GM18499 (cell line): Measurements from ENCODE around the gene GTPBP3.
"Not testable (repeated sequence)": the region's sequence is repeated elsewhere in the genome, so short reads cannot be mapped to it uniquely, and the experiment has no call there.

Experiments used
- ATAC-seq: cut with Tn5 transposase; IDR thresholded peaks from one replicate; pipeline ENCODE4 v1.9.1; 2021; ENCODE audit warnings: moderate number of reproducible peaks; ENCODE audit not compliant: insufficient read depth, unreplicated experiment

The GTPBP3 gene

DNA sequence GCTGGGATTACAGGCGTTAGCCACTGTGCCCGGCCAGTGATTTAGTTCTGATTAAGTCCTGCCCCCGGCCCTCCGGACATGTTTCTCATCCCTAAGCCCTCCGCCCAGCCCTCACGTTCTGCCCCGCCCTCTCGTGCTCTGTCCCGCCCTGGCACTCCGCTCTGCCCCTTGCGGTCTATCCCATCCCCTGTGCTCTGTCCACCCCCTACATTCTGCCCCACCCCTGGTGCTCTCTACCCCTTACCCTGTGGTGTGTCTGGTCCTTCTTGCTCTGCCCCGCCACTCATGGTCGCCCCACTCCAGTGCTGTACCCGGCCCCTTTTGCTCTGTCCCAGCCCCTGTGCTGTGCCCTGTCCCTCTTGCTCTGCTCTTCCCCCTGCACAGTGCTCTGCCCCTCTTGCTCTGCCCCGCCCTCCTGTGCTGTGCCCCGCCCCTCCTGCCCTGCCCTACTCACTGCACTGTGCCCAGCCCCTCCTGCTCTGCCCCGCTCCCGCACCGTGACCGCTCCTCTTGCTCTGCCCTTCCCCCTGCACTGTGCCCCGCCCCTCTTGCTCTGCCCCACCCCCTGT lies 3.0 kb downstream of the GTPBP3 start:
- no peak for ATAC-seq

DNA sequence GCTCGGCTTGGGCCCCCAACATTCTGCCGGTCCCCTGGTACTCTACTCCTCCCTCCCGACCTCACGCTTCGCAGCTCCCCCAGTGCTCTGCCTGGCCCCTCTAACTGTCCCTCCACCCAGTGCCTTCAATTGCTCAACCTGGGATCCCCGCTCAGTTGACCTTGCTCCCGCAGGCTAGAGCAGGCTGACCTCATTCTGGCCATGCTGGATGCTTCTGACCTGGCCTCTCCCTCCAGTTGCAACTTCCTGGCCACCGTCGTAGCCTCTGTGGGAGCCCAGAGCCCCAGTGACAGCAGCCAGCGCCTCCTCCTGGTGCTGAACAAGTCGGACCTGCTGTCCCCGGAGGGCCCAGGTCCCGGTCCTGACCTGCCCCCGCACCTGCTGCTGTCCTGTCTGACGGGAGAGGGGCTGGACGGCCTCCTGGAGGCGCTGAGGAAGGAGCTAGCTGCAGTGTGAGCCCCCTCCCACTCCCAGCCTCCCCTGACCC lies 3.6 kb downstream of the GTPBP3 start:
- ATAC-seq = no peak

DNA sequence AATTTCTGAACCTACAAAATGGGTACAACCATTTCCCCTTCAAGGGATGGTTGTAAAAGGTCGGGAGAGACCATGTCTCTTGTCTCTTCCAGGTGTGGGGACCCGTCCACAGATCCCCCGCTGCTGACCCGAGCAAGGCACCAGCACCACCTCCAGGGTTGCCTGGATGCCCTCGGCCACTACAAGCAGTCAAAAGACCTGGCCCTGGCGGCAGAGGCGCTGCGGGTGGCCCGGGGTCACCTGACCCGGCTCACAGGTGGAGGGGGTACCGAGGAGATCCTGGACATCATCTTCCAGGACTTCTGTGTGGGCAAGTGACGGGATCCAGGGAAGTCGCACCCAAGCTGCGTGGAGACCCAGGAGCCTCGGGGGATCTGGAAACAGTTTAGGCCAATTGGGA lies 4.0 kb downstream of the GTPBP3 start:
- ATAC-seq = no peak

DNA sequence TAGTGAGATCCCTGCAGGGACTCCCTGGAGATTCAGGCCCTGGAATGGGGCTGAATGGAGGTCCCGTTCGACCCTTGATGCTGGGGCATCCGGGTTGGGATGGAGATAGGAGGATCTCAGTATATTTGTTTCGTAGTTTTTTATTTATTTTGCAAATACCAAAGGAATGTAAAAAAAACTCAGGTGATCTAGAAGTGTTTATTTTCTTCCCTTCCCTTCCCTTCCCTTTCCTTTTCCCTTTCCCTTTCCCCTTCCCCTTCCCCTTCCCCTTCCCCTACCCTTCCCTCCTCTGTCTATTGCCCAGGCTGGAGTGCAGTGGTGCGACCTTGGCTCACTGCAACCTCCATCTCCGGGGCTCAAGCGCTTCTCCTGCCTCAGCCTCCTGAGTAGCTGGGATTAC lies 4.5 kb downstream of the GTPBP3 start:
- ATAC-seq = no peak

DNA sequence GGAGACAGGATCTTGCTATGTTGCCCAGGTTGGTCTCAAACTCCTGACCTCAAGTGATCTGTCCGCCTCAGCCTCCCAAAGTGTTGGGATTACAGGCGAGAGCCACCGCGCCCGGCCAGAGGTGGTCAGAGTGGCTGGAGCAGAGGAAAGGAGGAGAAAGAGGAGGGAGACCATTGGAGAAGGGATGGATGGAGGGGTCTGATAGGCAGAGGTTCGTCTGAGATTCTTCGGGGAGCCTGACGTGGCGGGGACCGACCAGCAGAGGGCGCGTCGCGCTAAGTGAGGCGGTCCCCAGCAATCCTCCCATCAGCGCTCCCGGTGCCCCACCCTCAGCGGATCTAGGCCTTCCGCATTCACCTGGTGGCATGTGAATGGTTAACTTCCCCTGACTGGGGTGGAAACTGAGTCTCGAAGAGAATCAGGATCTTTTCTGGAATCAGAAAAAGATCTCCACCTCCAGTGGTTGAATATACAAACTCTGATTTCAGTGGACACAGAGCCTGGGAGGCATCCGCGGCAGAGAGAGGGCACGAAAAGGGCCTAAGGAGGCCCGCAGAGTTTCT lies 8.8 kb downstream of the GTPBP3 start:
- ATAC-seq = no peak

DNA sequence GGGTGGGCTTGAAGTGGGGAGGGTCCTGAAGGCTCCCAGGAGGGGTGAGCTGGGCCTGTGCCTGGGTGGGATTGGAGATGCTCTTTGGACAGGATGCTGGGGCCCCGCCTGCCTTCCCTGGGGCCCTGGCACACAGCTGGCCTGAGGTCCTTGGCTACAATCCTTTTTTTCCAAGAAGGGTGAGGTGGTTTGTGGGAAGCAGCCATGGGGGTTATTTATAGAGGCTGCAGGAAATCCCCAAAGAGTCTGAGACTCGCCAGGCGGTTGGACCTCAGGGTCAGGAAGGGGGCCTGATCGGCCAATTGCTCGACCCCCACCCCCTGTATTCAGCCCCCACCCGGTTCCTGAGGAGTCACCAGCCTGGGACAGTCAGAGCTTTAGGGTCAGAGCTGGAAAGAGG lies 10.0 kb downstream of the GTPBP3 start:
- ATAC-seq = no peak

DNA sequence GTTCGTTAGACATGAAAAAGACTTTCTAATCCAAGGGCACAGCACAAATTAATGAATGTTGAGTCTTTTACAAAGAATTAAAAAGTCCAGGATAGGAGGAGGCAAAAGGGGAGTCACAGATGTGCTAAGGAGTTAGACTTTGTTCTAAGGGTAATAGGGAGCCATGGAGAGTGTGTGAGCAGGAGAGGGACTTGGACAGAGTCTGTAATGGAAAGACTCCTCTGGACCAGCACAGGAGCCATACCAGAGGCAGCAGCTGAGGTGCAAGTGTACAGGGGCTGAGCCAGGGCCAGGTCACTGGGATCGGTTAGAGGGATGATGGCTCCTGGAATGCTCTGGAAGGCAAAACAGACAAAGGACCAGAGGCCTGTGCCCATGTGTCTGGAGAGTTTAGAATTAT lies 10.5 kb downstream of the GTPBP3 start:
- ATAC-seq = no peak

DNA sequence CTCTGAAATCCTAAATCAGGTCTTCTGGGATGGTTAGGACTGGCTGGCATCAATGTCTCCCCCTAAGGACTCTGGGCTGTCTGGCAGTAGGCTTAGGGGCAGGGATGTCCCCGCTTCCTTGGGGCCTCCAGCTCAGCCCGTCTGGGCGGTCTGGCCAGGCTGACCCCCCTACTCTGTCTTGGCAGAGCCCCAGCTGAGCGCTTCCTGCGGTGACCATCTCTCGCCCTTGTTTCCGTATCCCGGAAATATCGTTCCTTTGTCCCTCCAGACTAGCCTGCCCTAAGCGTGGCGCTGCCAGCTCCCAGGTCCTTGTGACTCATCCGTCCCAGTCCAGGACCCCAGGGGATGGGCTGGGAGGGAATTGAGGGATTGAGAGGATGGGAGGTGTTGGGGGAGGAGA lies 11.3 kb downstream of the GTPBP3 start:
- no peak for ATAC-seq

DNA sequence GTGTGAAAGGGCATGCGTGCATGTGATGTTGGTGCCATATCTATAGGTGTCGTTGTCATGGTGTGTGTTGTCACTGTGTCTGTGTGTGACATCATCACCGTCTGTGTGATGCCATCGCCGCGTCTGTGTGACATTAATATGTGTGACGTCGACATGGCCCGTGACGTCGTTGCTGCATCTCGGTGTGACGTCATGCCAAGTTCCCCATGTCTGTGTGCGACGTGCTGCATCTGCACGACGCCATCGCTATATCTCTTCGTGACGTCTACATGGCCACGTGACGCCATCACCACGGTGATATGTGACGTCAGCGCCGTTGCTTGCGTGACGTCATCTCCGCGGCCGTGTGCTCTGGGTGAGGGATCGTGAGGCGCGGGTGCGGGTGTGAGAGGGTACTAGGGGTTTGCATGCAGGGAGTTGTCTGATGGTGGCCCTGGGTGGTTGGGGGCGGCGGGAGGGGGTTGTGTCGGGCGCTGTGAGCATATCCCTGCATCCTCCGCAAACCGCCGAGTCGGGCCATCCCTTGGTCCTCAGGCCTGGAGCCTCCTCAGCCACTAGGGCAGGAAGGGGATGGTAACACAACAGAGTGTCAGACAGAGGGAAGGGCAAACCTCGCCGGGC lies 14.6 kb downstream of the GTPBP3 start:
- no peak for ATAC-seq

DNA sequence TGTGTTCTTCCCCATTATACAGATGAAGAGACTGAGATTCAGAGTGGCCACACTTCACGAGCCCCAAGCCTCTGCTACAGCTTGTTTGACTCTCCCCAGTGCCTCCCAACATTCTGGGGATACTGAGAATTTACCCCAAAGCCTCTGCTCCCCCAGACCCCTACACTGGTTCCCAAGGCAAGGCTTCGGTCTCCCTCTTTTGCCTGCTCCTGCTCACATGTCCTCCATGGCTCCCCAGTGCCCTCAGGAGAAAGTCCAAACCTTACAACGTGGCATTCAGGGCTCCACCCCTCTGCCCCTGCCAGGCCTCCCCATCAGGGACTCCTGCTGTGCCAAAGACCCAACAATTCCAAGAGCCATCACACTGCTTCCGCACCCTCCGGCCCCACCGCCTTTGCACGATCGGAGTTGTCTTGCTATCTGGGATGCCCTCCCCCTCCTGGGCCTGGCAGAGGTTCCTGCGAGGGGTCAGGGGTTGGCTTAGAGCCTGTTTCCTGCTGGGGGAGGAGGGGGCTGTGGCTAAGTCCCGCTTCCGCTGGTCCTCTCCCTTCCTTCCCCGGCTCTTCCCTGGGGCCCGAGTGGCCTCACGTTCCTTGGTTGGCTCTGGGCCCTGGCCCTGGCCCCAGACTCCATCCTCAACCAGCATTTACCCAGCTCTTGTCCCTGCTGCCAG lies 15.4 kb downstream of the GTPBP3 start:
- no peak for ATAC-seq

DNA sequence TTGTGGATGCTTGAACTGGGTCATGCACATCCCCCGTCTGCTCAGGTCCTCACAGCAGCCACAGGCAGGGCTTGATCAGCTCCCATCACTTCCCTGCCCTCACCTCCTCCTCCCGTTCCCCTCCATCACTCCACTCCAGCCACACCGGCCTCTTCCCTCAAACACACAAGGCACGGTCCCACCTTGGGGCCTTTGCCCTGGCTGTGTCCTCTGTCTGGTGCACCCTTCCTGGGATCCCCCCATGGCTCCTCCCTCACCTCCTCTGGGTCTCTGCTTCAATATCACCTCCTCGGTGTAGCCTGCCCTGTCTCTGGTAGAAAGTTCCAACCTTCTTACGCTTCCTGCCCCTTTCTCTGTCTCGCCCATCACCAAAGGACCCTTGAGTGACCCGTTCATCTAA lies 16.0 kb downstream of the GTPBP3 start:
- no peak for ATAC-seq

DNA sequence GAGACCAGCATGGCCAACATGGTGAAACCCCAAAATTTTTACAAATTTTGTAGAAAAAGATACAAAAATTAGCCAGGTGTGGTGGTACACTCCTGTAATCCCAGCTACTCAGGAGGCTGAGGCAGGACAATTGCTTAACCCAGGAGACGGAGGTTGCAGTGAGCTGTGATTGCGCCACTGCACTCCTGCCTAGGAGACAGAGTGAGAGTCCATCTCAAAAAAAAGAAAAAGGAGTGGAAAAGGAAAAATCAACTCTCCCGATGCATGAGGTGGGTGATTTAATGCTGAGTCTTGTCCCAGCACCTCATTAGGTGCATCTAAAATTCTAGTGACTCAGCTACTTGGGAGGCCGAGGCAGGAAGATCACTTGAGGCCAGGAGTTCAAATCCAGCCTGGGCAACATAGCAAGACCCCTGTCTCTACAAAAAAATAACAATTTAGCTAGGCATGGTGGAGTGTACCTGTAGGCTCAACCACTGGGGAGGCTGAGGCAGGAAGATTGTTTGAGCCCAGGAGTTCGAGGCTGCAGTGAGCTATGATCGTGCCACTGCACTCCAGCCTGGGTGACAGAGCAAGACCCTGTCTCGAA lies 19.8 kb downstream of the GTPBP3 start:
- no peak for ATAC-seq

DNA sequence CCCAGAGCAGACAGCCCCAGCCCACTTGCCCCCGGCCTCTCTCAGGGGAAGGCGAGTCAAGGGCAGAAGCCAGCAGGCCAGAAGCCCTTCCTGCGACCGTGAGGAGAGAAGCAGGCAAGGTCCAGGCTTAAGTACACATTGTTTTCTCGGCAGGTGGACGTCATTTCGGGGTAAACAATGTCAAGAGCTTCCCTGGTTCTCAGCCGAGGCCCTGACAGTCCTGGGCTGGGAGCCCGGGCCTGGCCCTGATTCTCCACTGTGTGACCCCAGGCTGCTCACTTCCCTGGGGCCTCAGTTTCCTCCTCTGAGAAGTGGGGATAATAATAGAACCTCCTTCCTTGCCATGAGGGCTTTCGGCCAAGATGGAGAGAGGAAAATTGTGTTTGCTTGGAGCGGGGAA lies 20.4 kb downstream of the GTPBP3 start:
- ATAC-seq = no peak

DNA sequence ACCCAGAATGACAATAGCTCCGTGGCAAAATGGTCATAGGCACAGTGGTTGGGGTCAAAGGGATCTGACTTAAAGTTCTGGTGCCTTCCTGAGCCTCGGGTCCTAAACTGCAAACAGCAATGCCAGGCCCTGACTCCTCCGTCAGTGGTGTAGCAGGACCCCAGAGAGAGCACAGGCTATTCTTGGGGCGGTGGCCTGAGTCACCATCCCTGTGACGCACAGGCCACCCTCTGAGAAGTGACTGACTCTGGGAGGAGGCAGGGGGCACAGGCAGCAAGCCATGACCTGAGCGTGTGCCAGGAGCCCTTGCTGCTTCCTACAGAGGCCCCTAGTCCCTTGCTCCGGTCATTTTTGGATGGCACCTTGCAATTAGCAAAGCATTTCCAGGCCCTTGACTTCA lies 21.0 kb downstream of the GTPBP3 start:
- ATAC-seq = no peak

DNA sequence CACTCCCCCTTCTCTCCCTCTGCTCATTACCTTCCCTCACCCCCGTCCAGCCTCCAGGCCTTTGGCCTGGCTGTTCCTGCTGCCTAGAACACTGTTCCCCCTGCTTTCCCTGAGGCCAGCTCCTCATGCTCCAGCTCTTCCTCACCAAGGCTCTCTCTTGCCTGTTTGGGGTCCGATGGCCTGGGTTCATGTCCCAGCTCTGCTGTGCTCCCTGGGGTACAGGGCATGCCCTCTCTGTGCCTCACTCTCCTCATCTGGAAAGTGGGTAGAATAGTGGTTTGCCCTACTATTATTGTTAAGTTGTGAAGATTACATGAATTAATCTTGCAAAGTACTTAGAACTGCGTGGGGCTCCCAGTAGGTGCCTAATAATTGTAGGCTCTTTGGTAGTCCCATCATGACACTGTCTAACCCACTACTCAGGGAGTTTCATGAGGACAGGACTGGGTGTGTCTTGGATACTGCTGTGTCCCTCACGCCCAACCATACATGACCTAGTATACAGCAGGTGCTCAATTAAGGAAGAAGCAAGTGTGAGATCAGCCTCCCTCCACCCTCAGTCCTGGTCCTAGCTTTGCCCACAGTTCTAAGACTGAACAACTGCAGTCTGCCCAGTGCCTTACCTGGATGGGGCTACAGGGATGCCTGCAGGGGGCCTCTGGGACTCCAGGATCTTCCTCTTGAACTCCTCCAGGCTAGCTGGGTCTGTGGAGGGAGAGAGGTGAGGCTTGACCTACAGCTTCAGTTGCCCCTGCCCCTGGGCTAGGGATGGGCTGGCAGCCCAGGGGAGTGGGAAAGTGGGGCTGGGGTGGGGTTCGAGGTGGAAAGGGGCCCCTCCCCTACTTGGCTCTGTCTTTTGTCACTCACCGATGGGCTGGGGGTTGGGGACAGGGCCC lies 22.8 kb downstream of the GTPBP3 start:
- ATAC-seq = no peak

DNA sequence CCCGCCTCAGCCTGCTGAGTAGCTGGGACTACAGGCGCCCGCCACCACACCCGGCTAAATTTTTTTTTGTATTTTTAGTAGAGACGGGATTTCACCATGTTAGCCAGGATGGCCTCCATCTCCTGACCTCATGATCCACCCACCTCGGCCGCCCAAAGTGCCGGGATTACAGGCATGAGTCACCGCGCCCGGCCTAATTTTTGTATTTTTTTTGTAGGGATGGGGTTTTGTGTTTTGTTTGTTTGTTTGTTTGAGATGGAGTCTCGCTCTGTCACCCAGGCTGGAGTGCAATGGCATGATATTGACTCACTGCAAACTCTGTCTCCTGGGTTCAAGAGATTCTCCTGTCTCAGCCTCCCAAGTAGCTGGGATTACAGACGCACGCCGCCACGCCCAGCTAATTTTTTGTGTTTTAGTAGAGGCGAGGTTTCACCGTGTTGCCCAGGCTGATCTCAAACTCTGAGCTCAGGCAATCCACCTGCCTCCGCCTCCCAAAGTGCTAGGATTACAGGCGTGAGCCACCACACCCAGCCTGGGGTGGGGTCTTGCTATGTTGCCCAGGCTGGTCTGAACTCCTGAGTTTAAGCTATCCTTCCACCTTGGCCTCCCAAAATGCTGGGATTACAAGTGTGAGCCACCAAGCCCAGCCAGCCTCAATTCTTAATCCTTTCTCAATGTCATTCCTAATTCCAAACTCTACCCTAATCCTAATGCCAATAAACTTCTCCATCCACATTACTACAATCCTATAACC lies 26.7 kb downstream of the GTPBP3 start:
- not testable (repeated sequence) for ATAC-seq

DNA sequence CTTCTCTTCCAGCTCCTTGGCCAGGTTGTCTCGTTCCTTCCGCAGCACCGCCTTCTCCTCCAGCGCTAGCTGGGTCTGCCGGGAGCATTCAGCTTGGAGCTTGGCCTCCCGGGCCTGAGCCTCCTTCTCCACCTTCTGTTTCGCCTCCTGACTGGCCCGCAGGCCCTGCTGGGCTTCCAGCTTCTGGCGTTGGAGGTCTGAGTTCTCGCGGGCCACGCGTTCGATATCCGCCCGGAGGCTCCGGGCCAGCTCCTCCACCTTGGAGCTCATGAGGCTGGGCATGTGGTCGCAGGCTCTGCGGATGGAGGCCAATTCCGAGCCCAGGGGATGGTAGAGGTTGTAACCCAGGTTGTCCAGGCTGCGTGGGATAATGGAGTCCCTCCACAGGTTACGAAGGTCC lies 28.0 kb downstream of the GTPBP3 start:
- ATAC-seq = no peak

DNA sequence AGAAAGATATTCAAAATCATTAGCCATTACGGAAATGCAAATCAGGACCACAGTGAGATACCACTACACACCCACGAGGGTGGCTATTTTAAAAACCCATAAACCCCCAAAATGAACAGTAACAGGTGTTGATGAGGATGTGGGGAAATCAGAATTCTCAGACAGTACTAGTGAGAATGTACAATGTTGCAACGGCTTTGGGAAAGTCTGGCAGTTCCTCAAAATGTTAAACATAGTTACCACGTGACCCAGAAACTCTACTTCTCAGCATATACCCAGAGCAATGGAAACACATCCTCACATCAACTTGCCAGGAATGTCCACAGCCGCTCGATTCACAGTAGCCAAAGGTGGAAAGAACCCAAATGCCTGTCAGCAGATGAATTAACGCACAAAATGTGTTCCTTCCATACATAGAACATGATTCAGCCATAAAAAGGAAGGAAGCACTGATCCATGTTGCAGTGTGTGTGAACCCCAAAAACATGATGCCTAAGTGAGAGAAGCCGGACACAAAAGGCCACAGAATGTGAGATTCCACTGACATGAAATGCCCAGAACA lies 32.8 kb downstream of the GTPBP3 start:
- ATAC-seq = peak; percentile 88

DNA sequence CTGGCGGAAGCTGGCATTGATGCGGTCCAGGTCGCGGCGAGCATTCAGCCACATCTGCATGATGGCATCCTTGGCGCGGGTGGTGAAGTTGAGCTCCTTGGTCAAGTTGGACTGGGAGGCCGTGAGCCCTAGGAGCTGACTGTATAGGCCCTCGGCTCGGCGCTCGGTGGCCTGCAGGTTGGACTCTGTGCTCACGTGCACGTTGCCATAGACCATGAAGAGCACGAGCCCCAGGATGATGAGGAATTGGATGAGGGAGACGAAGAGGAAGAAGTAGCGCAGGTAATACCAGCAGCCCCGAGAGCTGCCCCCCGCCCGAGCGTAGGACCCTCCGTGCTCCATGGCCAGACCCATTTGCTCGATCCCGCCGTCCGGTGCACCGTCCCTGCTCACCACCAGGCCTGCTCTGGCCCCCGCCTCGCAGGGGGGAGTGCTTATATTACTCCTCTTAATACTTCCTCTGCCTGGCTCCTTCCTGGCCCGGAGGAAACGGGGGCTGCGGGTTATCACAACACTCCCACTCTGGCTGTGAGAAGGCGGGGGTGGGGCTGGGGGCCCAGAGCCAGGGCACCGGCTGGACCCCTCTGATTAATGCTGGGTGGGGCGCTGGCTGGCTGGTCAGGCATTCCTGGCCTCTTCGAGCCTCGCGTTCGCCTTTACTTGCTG lies 39.7 kb downstream of the GTPBP3 start, which contains the start of gene PLVAP:
TSS of gene PLVAP (minus strand) at position 408 of the 666 bp plus-strand sequence. CDS start at position 354, 54 bp downstream.
- ATAC-seq = no peak
